Activated CD8-positive, alpha-beta T cell treated with anti-CD3 and anti-CD28 coated beads for 36 hours (primary cell): Measurements from ENCODE around the gene OST4. TPM values are rescaled to one million over a fixed set of nuclear protein-coding genes. Genes with fewer than 3 reads are reported as not detected.

Source experiments
- ATAC-seq: fragments of 200-7000 bp; cut with Tn5 transposase; one replicate; pipeline ENCODE4 v1.10.0; 2021; ENCODE audit warnings: mild to moderate bottlenecking, moderate library complexity
- CTCF ChIA-PET: fragments of 350-600 bp; sonication (Branson Sonifier 250); formaldehyde crosslinking; loops from one replicate; lab custom pipeline; 2021; ENCODE audit warnings: antibody characterized with exemption; lab: Charles Lee
- POLR2A ChIA-PET: fragments of 350-600 bp; sonication (Branson Sonifier 250); formaldehyde crosslinking; loops from one replicate; lab custom pipeline; 2021; ENCODE audit warnings: antibody characterized with exemption; lab: Charles Lee
- DNase-seq: peaks from one replicate; pipeline ENCODE4 v3.0.0-alpha.2; 2020
- H3K27ac Mint-ChIP-seq: one replicate; pipeline ENCODE4 v1.8.0; 2021; ENCODE audit warnings: mild to moderate bottlenecking, mixed read lengths
- H3K27me3 Mint-ChIP-seq: one replicate; pipeline ENCODE4 v1.8.0; 2021; ENCODE audit warnings: mixed read lengths
- H3K36me3 Mint-ChIP-seq: one replicate; pipeline ENCODE4 v1.8.0; 2021; ENCODE audit warnings: low read depth, mixed read lengths
- H3K4me1 Mint-ChIP-seq: one replicate; pipeline ENCODE4 v1.8.0; 2021; ENCODE audit warnings: low read depth, mixed read lengths
- H3K4me3 Mint-ChIP-seq: one replicate; pipeline ENCODE4 v1.8.0; 2021; ENCODE audit warnings: mild to moderate bottlenecking, moderate library complexity, mixed read lengths
- H3K9me3 Mint-ChIP-seq: one replicate; pipeline ENCODE4 v1.8.0; 2021; ENCODE audit warnings: mixed read lengths
- intact Hi-C: fragments of 100-400 bp; cut with micrococcal nuclease; formaldehyde crosslinking; loops from one replicate; pipeline ENCODE4 v1.10.0; 2022
- total RNA-seq, 2 experiments: library from RNA; stranded (reverse); gene quantifications; one replicate each; pipeline ENCODE4 v1.2.3, GENCODE V29; 2021
- TF ChIP-seq, protein P1 (sequence below): fragments of 200-600 bp; IDR thresholded peaks from one replicate; pipeline ENCODE4 v1.8.0; 2022; ENCODE audit warnings: antibody characterized with exemption, mild to moderate bottlenecking

The OST4 gene
- total RNA-seq, 2 experiments from 2014 or later: 257 to 262 TPM

DNA sequence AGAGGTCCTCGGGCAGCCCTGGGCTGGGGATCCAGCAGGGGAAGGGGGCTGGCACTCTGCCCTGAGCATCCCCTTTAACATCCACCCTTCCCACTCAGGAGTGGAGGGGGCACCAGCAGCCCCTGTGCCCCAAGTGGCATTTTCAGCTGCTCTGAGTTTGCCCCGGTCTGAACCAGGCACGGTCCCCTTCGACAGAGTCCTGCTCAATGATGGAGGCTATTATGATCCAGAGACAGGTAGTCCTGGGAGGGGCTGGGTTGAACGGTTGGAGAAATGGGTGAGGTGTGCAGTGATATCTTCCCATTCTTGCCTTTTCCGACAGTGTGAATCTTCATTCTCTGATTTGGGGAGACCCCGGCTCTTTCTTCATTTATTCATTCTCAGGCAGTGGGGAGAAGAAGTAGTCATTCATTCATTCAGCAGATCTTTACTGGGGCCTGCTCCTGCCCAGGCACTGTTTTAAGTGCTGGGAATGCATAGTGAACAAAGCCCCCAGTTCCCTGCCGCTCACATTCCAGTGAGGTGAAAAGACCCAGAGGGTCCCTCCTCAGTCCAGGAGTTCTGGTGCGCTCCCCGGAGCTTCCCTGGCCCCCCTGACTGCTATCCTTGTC lies 13.7 kb upstream of the OST4 start:
- ChIA-PET POLR2A (interaction anchor here (0.6 to 6.1 kb wide), 7 partner anchors 8 to 34 kb away, joined by 3 to 40 read pairs (median 3); partner anchors contain the start of genes AGBL5, CGREF1 and OST4), CTCF (interaction anchor here (0.7 to 4.1 kb wide), 4 partner anchors 8 to 217 kb away, joined by 3 to 20 read pairs (median 3); partner anchors contain the start of genes AGBL5 and OST4)
- H3K36me3 Mint-ChIP-seq: no peaks in the 10 kb centered on the region
- intact Hi-C loops: loop anchor here (5.0 kb wide), 1 partner anchor 123 kb away; no protein-coding TSS in a partner anchor
- peaks cover 29% of the 10 kb centered on the region for H3K4me1 Mint-ChIP-seq
- DNase-seq: no peak
- H3K4me3 Mint-ChIP-seq: peak overlapping the region; percentile 82
- TF ChIP-seq, protein P1, sequence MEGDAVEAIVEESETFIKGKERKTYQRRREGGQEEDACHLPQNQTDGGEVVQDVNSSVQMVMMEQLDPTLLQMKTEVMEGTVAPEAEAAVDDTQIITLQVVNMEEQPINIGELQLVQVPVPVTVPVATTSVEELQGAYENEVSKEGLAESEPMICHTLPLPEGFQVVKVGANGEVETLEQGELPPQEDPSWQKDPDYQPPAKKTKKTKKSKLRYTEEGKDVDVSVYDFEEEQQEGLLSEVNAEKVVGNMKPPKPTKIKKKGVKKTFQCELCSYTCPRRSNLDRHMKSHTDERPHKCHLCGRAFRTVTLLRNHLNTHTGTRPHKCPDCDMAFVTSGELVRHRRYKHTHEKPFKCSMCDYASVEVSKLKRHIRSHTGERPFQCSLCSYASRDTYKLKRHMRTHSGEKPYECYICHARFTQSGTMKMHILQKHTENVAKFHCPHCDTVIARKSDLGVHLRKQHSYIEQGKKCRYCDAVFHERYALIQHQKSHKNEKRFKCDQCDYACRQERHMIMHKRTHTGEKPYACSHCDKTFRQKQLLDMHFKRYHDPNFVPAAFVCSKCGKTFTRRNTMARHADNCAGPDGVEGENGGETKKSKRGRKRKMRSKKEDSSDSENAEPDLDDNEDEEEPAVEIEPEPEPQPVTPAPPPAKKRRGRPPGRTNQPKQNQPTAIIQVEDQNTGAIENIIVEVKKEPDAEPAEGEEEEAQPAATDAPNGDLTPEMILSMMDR: no peak
- H3K9me3 Mint-ChIP-seq: no peaks in the 10 kb centered on the region
- no peaks in the 10 kb centered on the region for H3K27me3 Mint-ChIP-seq
- H3K27ac Mint-ChIP-seq: peak overlapping the region; percentile 70
- no peak for ATAC-seq

DNA sequence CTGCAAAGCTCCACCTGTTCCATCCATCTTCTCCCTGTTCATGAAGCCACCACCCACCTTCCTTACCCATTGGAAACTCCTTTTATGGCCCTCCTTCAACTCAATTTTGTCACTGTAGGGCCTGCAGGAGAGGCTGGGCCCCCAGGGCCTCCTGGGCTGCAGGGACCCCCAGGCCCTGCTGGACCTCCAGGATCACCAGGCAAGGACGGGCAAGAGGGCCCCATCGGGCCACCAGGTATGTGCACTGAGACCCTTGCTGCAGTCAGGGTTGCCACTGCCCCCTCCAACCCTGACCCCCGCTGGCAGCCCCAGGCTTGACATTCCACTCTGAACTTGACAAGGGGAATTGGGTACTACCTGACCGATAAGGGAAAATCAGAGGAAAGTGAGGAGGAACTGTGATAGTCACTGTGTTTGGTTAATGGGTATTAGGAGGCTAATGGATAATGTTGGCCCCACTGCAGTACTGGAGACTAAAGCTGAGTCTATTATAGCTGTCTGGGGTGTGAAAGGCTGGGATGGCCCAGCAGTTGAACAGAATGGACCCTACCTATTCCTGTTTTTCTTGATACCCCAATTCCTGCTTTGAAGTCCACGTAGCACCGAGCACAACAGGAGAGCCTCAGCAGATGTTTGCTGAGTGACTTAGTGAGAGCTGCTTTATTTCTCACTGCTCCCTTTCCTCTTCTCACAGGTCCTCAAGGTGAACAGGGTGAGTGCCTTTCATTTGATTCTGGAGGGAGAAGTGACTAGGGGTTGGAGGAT lies 13.0 kb upstream of the OST4 start:
- Mint-ChIP-seq H3K27ac (peak overlapping the region; percentile 22), H3K9me3 (no peaks in the 10 kb centered on the region), H3K27me3 (no peaks in the 10 kb centered on the region), H3K36me3 (no peaks in the 10 kb centered on the region), H3K4me1 (peaks cover 33% of the 10 kb centered on the region), H3K4me3 (peak overlapping the region; percentile 82)
- ChIA-PET POLR2A (interaction anchor here (0.6 to 6.1 kb wide), 7 partner anchors 7 to 127 kb away, joined by 3 to 40 read pairs (median 3); partner anchors contain the start of genes AGBL5, ATRAID, CGREF1 and OST4), CTCF (interaction anchor here (1.6 to 4.1 kb wide), 2 partner anchors 34 to 68 kb away, joined by 4 to 20 read pairs; partner anchors contain the start of gene AGBL5)
- TF ChIP-seq, protein P1: no peak
- ATAC-seq: no peak
- intact Hi-C loops: loop anchor here (5.0 kb wide), 1 partner anchor 122 kb away; no protein-coding TSS in a partner anchor
- DNase-seq: no peak

DNA sequence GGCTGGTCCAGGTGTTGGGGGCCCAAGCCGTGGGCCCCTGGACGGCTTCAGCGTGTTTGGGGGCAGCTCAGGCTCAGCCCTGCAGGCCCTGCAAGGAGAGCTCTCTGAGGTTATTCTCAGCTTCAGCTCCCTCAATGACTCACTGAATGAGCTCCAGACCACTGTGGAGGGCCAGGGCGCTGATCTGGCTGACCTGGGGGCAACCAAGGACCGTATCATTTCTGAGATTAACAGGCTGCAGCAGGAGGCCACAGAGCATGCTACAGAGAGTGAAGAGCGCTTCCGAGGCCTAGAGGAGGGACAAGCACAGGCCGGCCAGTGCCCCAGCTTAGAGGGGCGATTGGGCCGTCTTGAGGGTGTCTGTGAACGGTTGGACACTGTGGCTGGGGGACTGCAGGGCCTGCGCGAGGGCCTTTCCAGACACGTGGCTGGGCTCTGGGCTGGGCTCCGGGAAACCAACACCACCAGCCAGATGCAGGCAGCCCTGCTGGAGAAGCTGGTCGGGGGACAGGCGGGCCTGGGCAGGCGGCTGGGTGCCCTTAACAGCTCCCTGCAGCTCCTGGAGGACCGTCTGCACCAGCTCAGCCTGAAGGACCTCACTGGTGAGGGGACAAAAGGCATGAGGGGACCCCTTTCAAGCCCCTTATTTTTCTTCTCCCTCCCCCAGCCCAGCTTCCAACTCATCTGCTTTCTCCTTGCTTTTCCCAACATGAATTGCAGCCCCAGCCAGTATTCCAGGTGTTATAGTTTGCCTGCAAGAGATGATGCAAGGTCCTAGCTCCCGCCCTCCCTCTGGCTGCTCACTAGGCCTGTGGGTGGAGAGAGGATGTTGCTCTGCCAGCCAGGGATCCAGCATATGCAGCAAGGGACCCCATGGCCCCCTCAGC lies 12.2 kb upstream of the OST4 start:
- Mint-ChIP-seq H3K4me1 (peaks cover 33% of the 10 kb centered on the region), H3K4me3 (no peak overlapping the region), H3K27me3 (no peaks in the 10 kb centered on the region), H3K9me3 (no peaks in the 10 kb centered on the region), H3K36me3 (no peaks in the 10 kb centered on the region), H3K27ac (peak overlapping the region; percentile 22)
- DNase-seq (no peak), ATAC-seq (no peak)
- TF ChIP-seq, protein P1: no peak
- CTCF ChIA-PET: interaction anchor here (1.6 to 4.1 kb wide), 3 partner anchors 11 to 67 kb away, joined by 4 to 26 read pairs (median 20); partner anchors contain the start of genes AGBL5 and OST4
- POLR2A ChIA-PET: interaction anchor here (0.6 to 6.1 kb wide), 7 partner anchors 10 to 128 kb away, joined by 3 to 40 read pairs (median 3); partner anchors contain the start of genes AGBL5, ATRAID, OST4 and SLC5A6
- intact Hi-C loops: no loop called here

DNA sequence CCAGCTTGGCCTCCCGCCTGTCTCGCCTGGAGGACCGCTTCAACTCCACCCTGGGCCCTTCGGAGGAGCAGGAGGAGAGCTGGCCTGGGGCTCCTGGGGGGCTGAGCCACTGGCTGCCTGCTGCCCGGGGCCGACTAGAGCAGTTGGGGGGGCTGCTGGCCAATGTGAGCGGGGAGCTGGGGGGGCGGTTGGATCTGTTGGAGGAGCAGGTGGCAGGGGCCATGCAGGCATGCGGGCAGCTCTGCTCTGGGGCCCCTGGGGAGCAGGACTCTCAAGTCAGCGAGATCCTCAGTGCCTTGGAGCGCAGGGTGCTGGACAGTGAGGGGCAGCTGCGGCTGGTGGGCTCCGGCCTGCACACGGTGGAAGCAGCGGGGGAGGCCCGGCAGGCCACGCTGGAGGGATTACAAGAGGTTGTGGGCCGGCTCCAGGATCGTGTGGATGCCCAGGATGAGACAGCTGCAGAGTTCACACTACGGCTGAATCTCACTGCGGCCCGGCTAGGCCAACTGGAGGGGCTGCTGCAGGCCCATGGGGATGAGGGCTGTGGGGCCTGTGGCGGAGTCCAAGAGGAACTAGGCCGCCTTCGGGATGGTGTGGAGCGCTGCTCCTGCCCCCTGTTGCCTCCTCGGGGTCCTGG lies 11.4 kb upstream of the OST4 start:
- Mint-ChIP-seq H3K36me3 (no peaks in the 10 kb centered on the region), H3K4me3 (no peak overlapping the region), H3K27ac (peak overlapping the region; percentile 38), H3K9me3 (no peaks in the 10 kb centered on the region), H3K27me3 (no peaks in the 10 kb centered on the region), H3K4me1 (peaks cover 34% of the 10 kb centered on the region)
- DNase-seq (no peak), ATAC-seq (no peak)
- ChIA-PET POLR2A (interaction anchor here (0.9 to 6.1 kb wide), 6 partner anchors 9 to 129 kb away, joined by 3 to 40 read pairs (median 4); partner anchors contain the start of genes ATRAID, OST4 and SLC5A6), CTCF (interaction anchor here (0.8 to 4.1 kb wide), 5 partner anchors 11 to 66 kb away, joined by 3 to 26 read pairs (median 3); partner anchors contain the start of genes AGBL5, OST4 and PREB)
- TF ChIP-seq, protein P1: no peak
- intact Hi-C loops: no loop called here
